Stimulated activated CD8-positive, alpha-beta memory T cell treated with anti-CD3 and anti-CD28 coated beads, Interleukin-4, amount 100 ng/mL, for 4 hours (primary cell): ENCODE measurements around the gene NDUFAF5.

Source experiments
- DNase-seq, 2 donors: peaks; one replicate each; pipeline ENCODE4 v3.0.0-alpha.2; 2020; ENCODE audit warnings: low read depth in 2 of 2, low spot score in 1 of 2

Gene NDUFAF5

DNA sequence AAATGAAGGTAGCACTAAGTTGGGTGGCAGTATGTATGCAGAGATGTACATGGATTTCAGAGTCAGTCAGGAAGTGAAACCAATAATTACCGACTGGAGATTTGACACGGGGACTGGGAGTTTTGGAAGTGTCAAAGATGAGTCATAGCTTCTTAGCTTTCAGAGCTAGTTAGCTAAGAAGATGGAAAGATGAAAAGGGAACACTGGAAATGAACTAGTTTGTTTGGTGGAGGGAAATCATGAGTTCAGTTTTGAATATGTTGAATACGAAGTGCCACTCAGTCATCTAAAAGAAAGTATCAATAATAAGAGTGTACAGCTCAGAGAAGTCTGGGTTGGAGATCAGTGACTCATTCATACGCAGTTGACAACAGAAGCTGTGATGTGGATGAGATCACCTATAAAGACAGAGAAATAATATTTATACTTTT lies 7.6 kb upstream of the NDUFAF5 start:
- no peak for DNase-seq

GRCh38 chr20:13778827-13779226 lies 6.0 kb upstream of the NDUFAF5 start:
- DNase-seq = no peak

DNA sequence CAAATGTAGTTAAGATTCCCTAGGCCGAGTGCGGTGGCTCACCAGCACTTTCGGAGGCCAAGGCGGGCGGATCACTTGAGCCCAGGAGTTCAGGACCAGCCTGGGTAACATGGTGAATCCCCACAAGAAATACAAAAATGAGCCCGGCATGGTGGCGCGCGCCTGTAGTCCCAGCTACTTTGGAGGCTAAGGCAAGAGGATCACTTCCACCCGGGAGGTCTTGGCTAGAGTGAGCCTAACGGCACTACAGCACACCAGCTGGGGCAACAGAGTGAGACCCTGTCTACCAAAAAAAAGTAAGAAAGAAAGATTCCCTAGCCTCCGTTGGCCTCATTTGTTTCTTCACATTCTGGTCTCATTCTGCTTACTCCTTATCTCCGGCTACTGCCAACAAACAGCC lies 1.3 kb upstream of the NDUFAF5 start:
- DNase-seq = no peak

DNA sequence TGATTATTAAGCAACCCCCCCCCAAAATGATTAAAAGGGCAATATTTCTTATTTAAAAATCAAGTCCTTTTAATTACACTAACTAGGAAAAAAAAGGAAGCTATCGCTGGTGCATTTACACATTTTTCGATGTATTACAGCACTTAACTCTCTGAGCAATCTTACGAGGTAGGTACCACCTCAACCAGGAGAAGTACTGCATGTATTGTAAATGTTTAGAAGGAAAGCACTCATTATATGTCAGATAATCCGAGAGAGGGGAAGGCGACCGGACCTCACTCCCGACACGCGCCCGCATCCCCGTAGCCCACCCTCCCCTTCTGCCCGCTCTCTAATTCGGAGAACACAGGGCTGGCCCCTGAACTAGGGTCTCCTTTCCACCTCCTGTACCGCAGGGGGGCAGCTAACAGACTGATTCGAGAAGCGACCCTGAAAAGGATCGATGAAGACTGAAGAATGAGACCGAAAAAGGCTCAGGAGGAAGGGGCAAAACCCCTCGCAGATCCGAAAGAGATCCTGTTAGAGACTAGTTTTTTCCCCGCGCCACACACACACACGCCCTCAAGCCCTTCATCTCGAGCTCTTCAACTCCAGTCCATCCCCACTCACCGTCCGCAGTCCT lies 446 bp upstream of the NDUFAF5 start:
- no peak for DNase-seq

GRCh38 chr20:13786143-13786828 lies 1.5 kb downstream of the NDUFAF5 start:
- no peak for DNase-seq

GRCh38 chr20:13788167-13788834 lies 3.5 kb downstream of the NDUFAF5 start:
- no peak for DNase-seq

GRCh38 chr20:13790708-13791107 lies 5.9 kb downstream of the NDUFAF5 start:
- no peak for DNase-seq

DNA sequence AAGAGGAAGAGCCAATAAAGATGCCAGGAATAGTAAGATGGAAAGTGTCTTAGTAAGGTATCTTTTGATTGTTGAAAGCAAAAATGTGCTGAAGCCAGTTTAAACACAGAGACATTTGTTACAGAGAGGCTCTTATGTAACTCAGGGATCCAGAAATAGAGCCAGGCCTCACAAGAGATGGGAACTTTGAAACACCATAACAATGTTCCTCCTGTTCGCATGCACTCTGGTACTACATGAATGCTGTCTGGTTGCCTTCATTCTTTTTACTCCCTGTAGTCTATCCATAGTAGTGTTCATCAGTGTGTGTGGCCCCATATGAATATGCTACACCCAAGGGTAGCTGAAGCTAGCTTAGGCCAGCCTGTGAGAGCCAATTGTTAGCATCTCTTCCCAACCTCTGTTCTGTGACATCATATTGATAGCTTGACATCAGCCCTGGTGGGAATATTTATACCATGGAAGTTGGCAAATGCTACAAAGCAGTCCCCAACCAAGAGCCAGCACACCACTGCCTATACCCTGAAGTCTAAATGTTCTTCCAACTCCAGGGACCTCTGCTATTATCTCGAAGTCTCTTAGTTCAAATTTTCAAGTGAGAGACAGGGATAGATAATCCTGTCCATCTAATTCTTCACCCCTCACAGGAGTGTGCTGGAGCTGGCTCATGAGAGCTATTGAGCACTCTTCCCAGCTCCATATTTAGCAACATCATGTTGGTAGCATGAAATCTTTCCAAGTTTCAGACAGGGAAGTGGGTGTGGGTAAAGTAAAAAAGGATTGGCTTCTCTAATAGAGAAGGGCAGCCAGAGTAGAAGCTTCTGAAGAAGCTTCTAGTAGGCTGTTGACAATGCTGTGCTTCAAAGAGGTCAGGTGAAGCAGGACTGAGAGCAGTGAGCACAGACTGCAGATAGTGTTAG lies 7.0 kb downstream of the NDUFAF5 start:
- DNase-seq = no peak

- no peak for DNase-seq
These were observed 8.2 kb downstream of the NDUFAF5 start for GRCh38 chr20:13793001-13793400.

GRCh38 chr20:13794667-13795066 lies 9.8 kb downstream of the NDUFAF5 start:
- no peak for DNase-seq

- DNase-seq = no peak
These were observed 14.2 kb downstream of the NDUFAF5 start for GRCh38 chr20:13799040-13799439.

- DNase-seq = no peak
These were observed 15.1 kb downstream of the NDUFAF5 start for GRCh38 chr20:13799974-13800373.

DNA sequence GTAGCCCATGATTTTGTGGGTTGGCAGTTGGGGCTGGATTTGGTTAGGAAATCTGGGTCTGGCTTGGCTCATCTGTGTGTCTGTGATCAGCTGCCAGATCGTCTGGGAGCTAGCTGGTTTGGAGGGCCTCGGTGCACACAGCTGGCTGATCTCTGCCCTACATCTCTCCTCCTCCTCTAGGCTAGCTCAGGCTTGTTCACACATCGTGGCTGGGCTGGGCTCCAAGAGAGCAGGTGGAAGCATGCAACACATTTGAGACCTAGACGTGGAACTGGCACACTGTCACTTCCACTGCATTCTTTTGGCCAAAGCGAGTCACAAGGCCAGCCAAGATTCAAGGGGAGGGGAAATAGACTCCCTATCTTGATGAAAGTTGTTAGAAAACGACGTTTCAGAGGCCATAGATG lies 15.9 kb downstream of the NDUFAF5 start:
- no peak for DNase-seq

GRCh38 chr20:13809373-13809772 lies 24.5 kb downstream of the NDUFAF5 start:
- no peak for DNase-seq

DNA sequence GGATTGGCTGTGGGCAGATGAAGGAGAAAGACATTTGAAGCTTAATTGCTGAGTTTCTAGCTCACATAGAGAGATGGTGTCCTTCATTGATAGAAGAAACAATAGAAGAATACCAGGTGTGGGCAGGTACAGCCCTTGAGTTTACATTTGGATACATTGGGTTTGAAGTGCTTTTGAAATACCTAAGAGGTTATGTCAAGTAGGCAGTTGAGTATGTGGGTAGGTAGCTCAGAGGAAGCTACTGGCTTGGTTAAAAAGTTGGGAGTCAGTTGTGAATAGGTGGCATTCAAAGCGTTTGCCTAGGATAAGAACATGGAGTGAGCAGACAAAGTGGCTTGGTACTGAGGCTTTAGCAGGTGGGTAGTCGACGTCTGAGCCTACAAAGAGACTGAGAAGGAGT lies 25.0 kb downstream of the NDUFAF5 start:
- DNase-seq = no peak

- no peak for DNase-seq
These were observed 25.6 kb downstream of the NDUFAF5 start for GRCh38 chr20:13810446-13810845.

DNA sequence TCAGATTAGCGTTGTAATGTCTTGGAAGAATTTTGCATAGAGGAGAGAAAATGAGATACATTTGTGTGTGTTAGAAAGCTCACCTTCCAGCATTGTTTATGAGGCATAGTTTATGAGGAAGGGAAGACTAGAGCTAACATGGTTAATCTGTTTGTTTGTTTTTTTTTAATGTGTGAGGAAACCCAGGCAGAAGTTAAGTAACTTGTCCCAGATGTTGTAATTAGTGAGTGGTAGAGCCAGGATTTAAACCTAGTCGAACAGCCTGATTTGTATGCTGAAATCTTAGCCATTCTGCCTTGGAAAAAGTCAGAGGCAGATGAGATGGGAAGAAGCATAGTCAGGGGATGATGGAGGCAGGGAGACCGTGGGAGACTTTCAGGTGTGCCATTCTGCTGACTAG lies 29.1 kb downstream of the NDUFAF5 start:
- no peak for DNase-seq

GRCh38 chr20:13814672-13815071 lies 29.8 kb downstream of the NDUFAF5 start:
- DNase-seq = no peak

DNA sequence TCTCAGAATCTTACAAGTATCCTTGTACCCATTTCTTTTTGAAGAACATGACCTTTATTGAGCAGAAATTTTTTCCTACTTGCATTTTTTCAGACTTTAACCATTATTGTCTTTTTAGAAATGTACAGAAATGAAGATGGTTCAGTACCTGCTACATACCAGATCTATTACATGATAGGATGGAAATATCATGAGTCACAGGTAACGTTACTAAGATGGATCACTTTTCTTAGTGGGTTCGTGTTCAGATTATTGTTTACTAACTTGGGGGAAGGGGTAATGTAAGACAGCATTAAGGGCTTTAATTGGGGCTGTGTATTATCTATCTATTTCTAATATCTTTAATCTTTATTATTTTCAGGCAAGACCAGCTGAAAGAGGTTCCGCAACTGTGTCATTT lies 31.9 kb downstream of the NDUFAF5 start:
- DNase-seq = no peak

DNA sequence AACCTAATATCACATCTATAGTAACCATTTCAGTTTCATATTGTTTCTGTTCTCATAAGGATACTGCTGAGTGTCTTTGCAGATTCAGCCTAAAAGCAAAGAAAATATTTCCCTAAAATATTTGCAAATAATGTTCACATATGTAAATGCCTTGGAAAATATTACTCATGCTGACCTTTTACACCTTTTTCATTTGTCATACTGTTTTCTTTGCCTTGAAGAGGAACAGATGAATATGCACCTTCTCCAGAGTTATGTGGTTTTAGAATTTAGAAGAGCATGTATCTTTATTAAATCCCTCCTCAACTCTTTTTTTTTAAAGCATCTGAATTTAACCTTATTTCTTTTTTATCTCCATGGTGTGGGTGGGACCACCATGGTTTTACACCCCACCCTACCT lies 32.5 kb downstream of the NDUFAF5 start:
- DNase-seq = no peak

DNA sequence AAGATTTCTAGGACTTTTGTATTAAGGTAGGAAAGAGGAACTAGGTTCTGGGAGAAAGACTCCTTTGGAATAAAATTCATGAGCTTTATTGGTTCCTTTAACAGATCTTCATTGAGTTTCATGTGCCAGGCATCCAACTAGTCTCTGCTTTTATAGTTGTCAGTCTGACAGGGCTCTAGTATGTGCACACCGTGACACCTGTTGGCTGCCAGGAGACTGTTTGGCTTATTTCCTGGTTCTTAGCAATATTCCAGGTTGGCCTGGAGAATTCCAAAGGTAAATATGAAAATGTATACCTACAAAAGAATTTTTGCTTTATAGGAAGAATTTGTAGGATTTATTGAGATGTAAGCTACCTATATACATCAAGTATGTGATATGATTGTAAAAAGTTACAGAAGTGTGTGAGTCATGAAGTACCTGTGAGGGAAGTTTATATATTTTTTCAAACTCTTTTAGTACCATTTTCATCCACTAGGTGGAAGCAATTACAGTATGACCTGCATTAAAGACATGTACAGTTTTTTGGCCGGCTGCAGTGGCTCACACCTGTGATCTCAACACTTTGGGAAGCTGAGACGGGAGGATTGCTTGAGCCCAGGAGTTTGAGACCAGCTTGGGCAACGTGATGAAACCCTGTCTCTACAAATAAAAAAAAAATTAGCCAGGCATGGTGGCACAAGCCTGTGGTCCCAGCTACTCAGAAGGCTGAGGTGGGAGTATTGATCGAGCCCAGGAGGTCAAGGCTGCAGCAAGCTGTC lies 35.2 kb downstream of the NDUFAF5 start:
- no peak for DNase-seq
